Panc1 (cell line): Measurements from ENCODE around the gene FILIP1L.

ENCODE experiments used
- CTCF ChIP-seq: fragments of 450-650 bp; IDR thresholded peaks from 2 replicates; pipeline ENCODE4 v1.5.1; 2017; ENCODE audit warnings: mild to moderate bottlenecking
- POLR2AphosphoS5 ChIP-seq: IDR thresholded peaks from 2 replicates; pipeline ENCODE4 v1.6.1; 2012; ENCODE audit warnings: mild to moderate bottlenecking, low read depth, low read length, moderate library complexity
- REST ChIP-seq, 2 experiments: IDR thresholded peaks; 2 replicates each; pipeline ENCODE4 v1.6.1; 2011 to 2012; ENCODE audit warnings: low read depth in 2 of 2, control low read depth in 1 of 2, low read length in 1 of 2, mild to moderate bottlenecking in 1 of 2, moderate library complexity in 1 of 2; ENCODE audit not compliant: insufficient read depth in 1 of 2

GRCh38 chr3:100062665-100063064 lies 51.6 kb downstream of the FILIP1L start:
- TF ChIP-seq CTCF (no peak), POLR2AphosphoS5 (no peak), REST (IDR thresholded peaks at IDR 0.05; ENCODE audit: insufficient read depth in 1 of 2, low read depth in 2 of 2, low read length in 1 of 2) (no peak)
